SJCRH30 (cell line): ENCODE results near the gene CST6. TPM values are rescaled to one million over a fixed set of nuclear protein-coding genes. Genes with fewer than 3 reads are reported as not detected.
"Not testable (repeated sequence)": the region's sequence is repeated elsewhere in the genome, so short reads cannot be mapped to it uniquely, and the experiment has no call there.

Experiments
- DNase-seq, 2 experiments: peaks; one replicate each; pipeline ENCODE4 v3.0.0-alpha.2; 2015 to 2020
- H3K27ac ChIP-seq: fragments of 250-450 bp; sonication (Bioruptor Pico); 2 replicates; pipeline ENCODE4 v1.5.1; 2020; ENCODE audit warnings: mild to moderate bottlenecking, moderate library complexity
- H3K27me3 ChIP-seq: fragments of 250-450 bp; sonication (Bioruptor Pico); 2 replicates; pipeline ENCODE4 v1.5.1; 2020; ENCODE audit warnings: mild to moderate bottlenecking, moderate library complexity
- H3K36me3 ChIP-seq: fragments of 250-450 bp; sonication (Bioruptor Pico); 2 replicates; pipeline ENCODE4 v1.5.1; 2020; ENCODE audit warnings: mild to moderate bottlenecking, moderate library complexity
- H3K4me1 ChIP-seq: fragments of 250-450 bp; sonication (Bioruptor Pico); 2 replicates; pipeline ENCODE4 v1.5.1; 2020; ENCODE audit warnings: mild to moderate bottlenecking, moderate library complexity
- H3K4me3 ChIP-seq: fragments of 250-450 bp; sonication (Bioruptor Pico); 2 replicates; pipeline ENCODE4 v1.5.1; 2020; ENCODE audit warnings: mild to moderate bottlenecking, moderate library complexity
- H3K9me3 ChIP-seq: fragments of 250-450 bp; sonication (Bioruptor Pico); replicated peaks from 2 replicates; pipeline ENCODE4 v1.5.1; 2020; ENCODE audit warnings: mild to moderate bottlenecking, moderate library complexity
- total RNA-seq: library from RNA; depleted of rRNA; stranded (reverse); fragments of >200 nt; shearing (Covaris generic); gene quantifications from 2 replicates; pipeline ENCODE4 v1.2.3, GENCODE V29; 2014

Gene CST6
- total RNA-seq, 1 experiment from 2014 or later, result not detected

DNA sequence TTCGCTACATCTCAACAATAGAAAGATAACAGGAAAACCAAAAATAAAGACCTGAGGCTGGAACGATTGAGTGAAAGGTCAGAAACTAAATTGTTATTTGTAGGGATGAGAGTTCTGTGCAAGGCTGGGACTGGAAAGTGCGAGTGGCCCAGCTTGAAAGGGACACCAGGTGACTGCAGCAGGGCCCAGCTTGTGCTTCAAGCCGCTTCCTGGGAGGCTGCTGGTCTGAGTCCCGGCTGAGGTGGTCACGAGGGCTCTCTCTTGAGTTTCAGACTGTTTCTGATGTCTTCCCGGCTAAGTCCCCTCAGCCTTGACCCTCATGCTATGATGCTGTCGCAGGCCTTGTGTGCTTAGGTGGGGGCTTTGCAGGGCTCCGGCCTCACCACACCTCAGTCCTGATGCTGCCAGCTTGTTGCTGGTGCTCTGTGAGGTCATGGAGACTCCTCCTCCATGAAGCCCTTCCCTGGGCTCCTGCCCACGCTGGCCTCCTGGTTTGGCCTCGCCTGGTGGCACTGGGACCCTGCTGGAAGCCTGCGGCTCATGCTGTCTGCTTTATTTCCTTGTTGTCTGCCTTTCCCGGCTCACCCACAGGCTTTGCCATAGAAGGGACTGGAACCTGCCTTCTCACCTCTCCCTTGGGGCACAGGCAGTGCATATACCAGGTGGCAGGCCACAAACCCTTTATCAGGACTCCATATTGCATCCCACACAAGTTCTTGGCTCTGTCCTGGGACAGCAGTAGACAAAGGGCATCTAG, 5.5 kb upstream of the CST6 start:
- Histone ChIP-seq H3K4me1 (peaks cover 25% of the 10 kb centered on the region), H3K36me3 (peaks cover 13% of the 10 kb centered on the region), H3K9me3 (no peaks in the 10 kb centered on the region), H3K27me3 (no peaks in the 10 kb centered on the region), H3K4me3 (no peak overlapping the region), H3K27ac (no peak overlapping the region)
- DNase-seq, result no peak

DNA sequence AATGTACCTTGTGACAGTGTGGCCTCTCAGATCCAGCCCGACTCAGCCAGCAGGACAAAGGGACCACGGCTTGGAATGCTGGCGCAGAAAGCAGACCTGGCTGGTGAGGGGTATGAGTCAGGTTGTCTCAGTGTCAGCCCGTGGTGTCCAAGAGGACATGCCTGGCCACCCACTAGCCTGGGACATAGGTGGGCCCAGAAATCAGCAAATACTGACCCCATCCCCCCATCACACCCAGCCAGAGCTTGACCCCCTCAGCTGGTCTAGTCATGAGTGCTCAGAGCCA, 5.0 kb upstream of the CST6 start:
- no peaks in the 10 kb centered on the region for H3K9me3 ChIP-seq
- H3K4me1 ChIP-seq, result peaks cover 25% of the 10 kb centered on the region
- no peak for DNase-seq
- peaks cover 13% of the 10 kb centered on the region for H3K36me3 ChIP-seq
- no peak overlapping the region for H3K27ac ChIP-seq
- H3K27me3 ChIP-seq, result no peaks in the 10 kb centered on the region
- H3K4me3 ChIP-seq, result no peak overlapping the region

DNA sequence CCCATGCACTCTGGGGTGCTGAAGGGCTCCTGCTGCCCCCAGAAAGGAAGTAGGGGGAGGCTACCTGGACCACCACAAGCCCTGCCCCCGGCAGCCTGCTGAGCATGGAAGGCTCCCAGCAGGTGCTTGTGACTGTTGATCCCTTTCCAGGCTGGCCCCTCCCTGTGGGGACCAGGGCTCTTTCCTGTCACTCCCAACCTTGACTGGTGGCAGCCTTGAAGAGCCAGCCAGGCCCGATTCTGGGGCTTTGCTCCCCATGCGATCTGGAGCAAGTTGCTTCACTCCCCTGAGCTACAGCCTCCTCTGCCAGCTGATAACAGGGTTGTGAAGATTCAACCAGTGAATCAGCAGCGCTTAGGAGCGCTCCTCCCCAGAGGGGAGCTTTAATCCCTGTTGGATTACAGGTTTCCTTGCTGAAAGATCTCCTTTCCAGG, 4.6 kb upstream of the CST6 start:
- Histone ChIP-seq H3K27me3 (no peaks in the 10 kb centered on the region), H3K4me1 (peaks cover 25% of the 10 kb centered on the region), H3K9me3 (no peaks in the 10 kb centered on the region), H3K4me3 (no peak overlapping the region), H3K27ac (no peak overlapping the region), H3K36me3 (peaks cover 13% of the 10 kb centered on the region)
- peak; percentile 29 to 40 for DNase-seq

DNA sequence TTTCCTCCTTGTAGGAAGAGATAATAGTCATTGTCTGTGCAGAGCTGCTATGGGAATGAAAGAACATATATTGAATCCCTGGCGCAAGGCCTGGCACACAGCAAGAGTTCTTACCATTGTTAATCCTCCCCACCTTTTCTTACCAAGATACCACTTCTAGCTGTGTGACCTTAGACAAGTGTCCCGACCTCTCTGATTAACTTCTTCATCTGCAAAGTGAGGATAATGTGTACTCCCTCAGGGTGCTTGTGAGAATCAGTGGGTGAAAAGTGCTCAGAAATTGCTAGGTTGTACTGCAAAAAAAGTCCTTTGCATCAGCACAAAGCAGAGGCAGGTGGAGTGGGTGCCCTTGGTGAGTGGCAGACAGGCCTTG, 3.7 kb upstream of the CST6 start:
- Histone ChIP-seq H3K4me1 (peaks cover 30% of the 10 kb centered on the region), H3K4me3 (no peak overlapping the region), H3K9me3 (no peaks in the 10 kb centered on the region), H3K27ac (no peak overlapping the region), H3K27me3 (no peaks in the 10 kb centered on the region), H3K36me3 (peaks cover 13% of the 10 kb centered on the region)
- no peak for DNase-seq

DNA sequence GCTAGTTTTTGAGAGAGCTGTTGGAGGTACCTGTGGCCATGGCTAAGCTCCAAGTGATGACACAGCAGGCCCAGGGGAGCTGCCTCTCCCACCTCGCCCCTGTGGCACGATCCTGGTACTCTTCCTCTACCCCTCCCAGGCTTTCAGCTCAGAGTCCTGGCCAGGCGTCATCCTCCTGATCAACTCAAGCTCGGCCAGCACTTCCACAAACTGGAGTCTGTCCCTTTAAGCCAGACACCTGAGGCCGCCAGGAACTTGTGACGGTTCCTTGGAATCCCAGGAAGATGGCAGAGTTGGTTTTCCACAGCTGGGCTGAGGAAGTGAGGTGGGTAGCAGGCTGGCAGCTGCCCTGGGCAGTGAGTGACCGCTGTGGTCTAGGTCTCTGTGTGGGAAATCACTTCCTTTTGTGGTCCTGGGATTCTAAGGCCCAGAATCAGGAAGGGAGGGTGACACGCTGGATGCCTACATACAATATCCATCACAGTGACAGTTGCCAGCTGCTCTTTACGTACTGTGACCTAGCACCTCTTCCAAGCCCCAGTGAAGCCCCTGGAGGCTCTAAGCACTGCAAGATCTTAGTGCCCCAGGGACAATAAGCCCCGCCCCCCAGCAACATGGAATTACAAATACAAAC, 3.2 kb upstream of the CST6 start:
- Histone ChIP-seq H3K9me3 (no peaks in the 10 kb centered on the region), H3K4me1 (peaks cover 31% of the 10 kb centered on the region), H3K36me3 (peaks cover 13% of the 10 kb centered on the region), H3K4me3 (no peak overlapping the region), H3K27ac (no peak overlapping the region), H3K27me3 (no peaks in the 10 kb centered on the region)
- peak; percentile 78 to 80 for DNase-seq

DNA sequence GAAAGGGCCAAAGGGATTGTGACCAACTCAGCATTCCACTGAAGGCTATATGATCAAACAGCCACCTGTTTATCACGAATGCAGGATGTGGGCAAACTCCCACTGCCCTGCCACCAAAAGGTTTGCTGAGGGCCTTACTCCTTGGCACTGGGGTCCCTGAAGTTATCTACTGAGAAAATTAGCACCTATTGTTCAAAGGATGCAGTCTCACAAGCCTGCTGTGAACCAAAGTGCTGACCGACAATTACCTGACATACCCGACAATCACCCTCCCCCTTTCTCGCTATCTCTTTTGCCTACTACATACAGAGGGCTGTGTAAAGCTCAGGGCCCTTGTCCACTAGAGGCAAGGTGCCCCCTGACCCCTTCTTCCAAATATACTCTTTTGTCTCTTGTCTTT, 1.8 kb upstream of the CST6 start:
- DNase-seq, H3K4me3 ChIP-seq, H3K36me3 ChIP-seq, H3K27me3 ChIP-seq, H3K9me3 ChIP-seq, H3K27ac ChIP-seq: not testable (repeated sequence)
- peaks cover 34% of the 10 kb centered on the region for H3K4me1 ChIP-seq

DNA sequence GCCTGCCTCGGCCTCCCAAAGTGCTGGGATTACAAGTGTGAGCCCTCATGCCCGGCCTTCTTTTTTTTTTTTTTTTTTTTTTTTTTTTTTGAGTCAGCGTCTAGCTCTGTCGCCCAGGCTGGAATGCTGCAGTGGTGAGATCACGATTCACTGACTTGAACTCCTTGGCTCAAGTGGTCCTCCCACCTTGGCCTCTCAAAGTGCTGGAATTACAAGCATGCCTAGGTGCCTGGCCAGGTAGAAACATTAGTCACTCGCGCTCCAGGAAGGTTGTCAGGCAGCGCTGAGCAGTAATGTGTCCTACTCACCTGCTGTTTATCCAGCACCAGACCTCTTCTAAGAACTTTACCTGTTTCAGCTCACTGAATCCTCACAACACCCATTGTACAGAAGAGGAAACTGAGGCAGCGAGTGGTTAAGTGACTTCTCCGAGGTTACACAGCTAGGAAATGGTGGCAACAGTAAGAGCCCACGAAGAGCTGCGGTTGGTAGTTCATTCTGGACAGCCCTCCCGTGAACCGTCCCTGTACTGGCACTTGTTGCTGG, 496 bp upstream of the CST6 start:
- Histone ChIP-seq H3K27me3 (no peaks in the 10 kb centered on the region), H3K9me3 (no peaks in the 10 kb centered on the region)
- no peak for DNase-seq

DNA sequence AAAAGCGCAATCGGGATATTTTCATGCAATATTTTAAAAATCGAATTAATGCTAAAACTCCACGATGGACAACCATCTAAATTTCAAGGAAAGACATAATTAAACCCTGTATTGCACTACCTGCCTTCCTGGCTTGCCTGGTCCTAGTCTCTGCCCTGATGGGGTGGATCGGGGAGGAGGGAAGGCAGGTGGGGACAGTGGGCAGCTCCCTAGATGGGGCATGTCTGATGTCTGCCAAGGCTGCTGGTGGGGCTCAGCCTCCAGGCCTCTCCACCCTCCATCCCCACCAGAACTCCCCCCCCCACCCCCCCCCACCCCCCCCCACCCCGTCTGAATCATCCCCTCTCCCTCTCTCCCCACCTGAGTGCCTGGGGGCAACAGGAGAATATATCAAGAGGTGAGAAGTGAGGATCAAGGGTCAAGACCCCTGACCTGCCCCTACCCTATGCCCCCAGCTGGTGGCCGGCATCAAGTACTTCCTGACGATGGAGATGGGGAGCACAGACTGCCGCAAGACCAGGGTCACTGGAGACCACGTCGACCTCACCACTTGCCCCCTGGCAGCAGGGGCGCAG, 650 bp downstream of the CST6 start:
- H3K4me1 ChIP-seq, result peaks cover 38% of the 10 kb centered on the region
- DNase-seq, result no peak
- H3K36me3 ChIP-seq, result no peaks in the 10 kb centered on the region
- H3K9me3 ChIP-seq, result no peaks in the 10 kb centered on the region
- no peak overlapping the region for H3K4me3 ChIP-seq
- H3K27me3 ChIP-seq, result no peaks in the 10 kb centered on the region
- no peak overlapping the region for H3K27ac ChIP-seq

More for the DNA sequence above, 496 bp upstream of the CST6 start:
- Histone ChIP-seq H3K4me1 (peaks cover 45% of the 10 kb centered on the region), H3K36me3 (no peaks in the 10 kb centered on the region), H3K4me3 (no peak overlapping the region), H3K27ac (no peak overlapping the region)

DNA sequence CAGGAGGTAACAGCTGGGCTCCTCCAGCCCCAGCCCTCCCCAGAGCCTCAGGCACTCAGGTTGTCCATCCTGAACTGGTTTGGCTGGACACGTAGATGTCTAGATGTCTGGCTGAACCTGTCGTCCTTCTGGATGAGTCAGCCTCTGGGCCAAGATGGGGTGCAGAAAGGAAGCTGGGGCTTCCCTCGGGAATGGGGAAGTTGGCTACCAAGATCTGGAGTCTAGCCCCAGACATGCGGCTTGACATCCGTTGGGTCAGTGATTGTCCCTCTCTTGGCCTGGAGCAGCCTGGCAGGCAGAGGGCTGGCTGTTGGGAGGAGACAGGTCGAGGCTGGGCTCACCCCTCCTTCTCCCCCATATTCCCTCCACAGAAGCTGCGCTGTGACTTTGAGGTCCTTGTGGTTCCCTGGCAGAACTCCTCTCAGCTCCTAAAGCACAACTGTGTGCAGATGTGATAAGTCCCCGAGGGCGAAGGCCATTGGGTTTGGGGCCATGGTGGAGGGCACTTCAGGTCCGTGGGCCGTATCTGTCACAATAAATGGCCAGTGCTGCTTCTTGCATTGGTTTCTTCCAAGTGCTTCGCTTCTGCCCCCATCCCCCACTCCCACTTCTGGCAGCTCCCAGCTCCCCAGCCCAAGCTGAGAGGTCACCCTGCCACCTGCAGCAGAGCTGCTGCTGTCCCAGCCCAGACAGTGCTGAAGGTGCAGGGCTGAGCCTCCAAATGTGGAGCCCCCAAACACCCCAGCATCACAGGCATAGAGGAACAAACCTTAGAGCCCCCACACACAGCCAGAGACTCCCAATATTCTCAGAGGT, 1.3 kb downstream of the CST6 start:
- H3K27me3 ChIP-seq, result no peaks in the 10 kb centered on the region
- DNase-seq, result peak; percentile 41 to 42
- H3K4me3 ChIP-seq, result no peak overlapping the region
- no peaks in the 10 kb centered on the region for H3K36me3 ChIP-seq
- H3K4me1 ChIP-seq, result peaks cover 31% of the 10 kb centered on the region
- H3K9me3 ChIP-seq, result no peaks in the 10 kb centered on the region
- H3K27ac ChIP-seq, result peak overlapping the region; percentile 3; the same call in 1 of the 2 replicates

DNA sequence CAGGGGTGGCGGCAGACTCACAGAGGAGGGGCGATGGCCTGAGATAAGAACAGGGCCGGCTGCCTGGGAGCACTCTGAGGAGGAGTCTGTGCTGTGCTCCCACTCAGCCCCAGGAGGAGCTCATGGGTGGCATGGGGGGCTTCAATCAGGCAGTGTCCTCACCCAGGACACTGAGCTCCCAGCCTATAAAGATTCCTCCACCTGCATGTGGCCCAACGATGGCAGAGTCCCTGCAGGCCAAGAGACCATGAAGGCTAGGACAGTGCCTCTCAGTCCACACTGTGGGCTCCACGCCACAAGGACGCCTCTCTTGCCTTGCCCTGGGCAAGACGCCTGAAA, 1.9 kb downstream of the CST6 start:
- Histone ChIP-seq H3K27me3 (no peaks in the 10 kb centered on the region), H3K27ac (no peak overlapping the region), H3K36me3 (no peaks in the 10 kb centered on the region), H3K4me1 (peaks cover 25% of the 10 kb centered on the region), H3K4me3 (no peak overlapping the region), H3K9me3 (no peaks in the 10 kb centered on the region)
- DNase-seq, result no peak

DNA sequence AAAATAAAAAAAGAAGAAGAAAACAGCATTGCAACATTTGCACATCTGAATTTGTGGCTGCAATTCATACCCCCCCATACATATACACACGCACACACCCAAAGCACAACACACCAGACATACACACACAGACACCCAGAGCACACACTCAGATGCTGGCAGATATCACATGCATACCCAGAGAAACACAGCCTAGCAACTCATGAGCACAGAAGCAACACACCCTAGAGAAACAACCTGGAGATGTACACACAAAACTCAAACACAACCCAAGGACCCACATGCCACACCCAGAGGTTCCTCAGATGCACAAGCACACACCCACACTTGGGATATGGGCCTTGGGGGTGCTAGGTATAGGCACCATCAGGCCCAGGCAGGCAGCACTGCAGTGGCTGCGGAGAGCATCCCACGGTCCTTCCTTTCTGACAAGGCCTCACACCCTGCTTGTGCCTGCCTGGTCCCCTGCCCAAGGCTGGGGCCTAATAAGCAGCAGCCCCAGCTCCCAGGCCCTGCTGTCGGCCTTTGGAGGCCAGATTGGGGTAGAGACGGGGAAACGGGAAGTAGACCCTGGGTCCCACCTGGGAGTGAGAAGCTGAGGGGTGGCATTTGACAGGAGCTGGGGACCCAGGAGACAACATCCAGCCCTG, 3.1 kb downstream of the CST6 start:
- Histone ChIP-seq H3K4me3 (no peak overlapping the region), H3K27me3 (no peaks in the 10 kb centered on the region), H3K9me3 (no peaks in the 10 kb centered on the region), H3K36me3 (no peaks in the 10 kb centered on the region), H3K27ac (peak overlapping the region; percentile 12; the same call in 1 of the 2 replicates), H3K4me1 (peaks cover 21% of the 10 kb centered on the region)
- DNase-seq, result no peak

DNA sequence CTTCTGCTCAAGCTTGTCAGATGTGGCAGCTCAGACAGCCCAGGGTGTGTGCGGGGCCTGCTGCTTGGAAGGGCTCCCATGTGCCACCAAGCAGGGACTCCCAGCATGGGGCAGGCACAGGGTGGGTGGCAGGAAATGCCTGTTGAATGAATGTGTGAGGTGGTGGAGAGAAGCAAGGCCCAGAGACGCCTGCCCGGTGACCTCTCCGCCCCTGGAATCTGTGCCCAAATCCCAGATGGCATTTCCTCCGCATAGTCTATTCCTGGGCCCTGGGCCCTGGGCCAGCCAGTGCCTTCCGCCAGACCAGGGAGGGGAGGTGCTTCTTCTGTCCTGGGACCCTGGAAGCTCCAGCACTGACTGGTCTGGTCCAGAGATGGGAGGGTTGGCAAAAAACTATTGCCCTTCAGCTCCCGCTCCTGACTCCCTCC, 3.7 kb downstream of the CST6 start:
- H3K4me3 ChIP-seq, result no peak overlapping the region
- H3K27ac ChIP-seq, result peak overlapping the region; percentile 12; the same call in 1 of the 2 replicates
- DNase-seq, result peak in 1 of 2 experiments; percentile 31
- no peaks in the 10 kb centered on the region for H3K36me3 ChIP-seq
- peaks cover 21% of the 10 kb centered on the region for H3K4me1 ChIP-seq
- H3K27me3 ChIP-seq, result no peaks in the 10 kb centered on the region
- no peaks in the 10 kb centered on the region for H3K9me3 ChIP-seq

DNA sequence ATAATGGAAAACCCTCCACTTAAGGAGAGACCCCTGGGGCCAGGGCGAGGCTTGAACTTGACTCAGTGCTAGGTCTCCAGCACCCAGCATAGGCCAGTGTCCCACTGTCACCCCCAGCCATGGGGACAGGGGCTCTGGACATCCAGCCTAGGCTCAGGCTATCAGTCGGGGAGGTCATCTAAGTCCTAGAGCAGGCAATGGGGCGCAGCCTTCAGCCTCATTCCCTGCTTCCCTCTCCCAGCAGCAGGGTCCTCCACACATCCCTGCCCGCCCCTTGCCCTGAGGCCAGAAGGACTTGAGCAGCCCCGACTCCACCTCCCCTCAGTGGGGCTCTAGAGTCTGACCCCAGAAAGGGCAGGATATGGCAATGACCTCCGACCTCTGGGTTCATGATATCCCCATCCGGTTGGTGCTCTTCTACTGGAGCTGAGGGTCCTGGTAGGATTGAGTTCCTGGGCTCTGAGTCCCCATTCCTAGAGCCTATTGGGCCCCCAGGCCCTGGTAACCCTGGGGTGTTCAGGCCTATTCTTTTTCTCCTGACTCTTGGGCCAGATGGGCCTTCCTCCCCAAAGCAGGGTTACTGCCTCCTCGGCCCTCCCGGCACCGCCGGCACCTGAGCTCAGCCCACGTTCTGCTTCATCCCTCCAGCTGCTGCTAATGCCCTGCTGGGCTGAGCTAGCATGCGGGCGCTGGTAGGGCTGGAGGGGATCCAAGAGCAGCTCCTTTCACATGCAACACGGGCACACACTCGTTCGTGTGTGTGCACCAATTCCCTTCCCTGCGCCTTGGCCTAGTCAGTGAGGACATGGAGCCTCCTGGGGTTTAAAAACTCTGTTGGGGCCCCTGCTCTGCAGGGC, 4.4 kb downstream of the CST6 start:
- Histone ChIP-seq H3K4me3 (no peak overlapping the region), H3K9me3 (no peaks in the 10 kb centered on the region), H3K27me3 (no peaks in the 10 kb centered on the region), H3K4me1 (peaks cover 25% of the 10 kb centered on the region), H3K27ac (no peak overlapping the region; the same call in 1 of the 2 replicates), H3K36me3 (no peaks in the 10 kb centered on the region)
- no peak for DNase-seq

DNA sequence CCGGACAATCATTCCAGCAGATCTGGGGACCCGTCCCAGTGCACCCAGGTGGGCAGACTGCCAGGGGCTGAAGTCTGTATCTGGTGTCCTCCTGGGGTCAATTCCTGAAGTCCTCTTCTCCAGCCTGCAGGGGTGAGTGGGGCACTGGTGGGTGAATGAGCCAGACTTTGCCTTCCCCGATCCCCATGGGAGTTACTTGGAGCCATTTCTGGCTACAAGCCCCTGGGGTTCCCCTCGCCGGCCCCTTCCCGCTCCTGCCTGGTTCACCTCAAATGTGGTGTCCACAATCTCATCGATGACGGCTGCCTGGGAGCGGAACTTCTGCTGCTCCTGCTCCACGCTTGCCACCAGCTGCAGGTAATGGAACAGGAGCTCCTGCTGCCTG, 5.0 kb downstream of the CST6 start:
- no peaks in the 10 kb centered on the region for H3K36me3 ChIP-seq
- H3K4me1 ChIP-seq, result peaks cover 30% of the 10 kb centered on the region
- no peak overlapping the region for H3K27ac ChIP-seq
- no peak overlapping the region for H3K4me3 ChIP-seq
- H3K27me3 ChIP-seq, result no peaks in the 10 kb centered on the region
- DNase-seq, result no peak
- no peaks in the 10 kb centered on the region for H3K9me3 ChIP-seq
